ENCODE data around the gene TRIP10. TPM values are rescaled to one million over a fixed set of nuclear protein-coding genes. Genes with fewer than 3 reads are reported as not detected.

The TRIP10 gene
- total RNA-seq, 4 donors from 2014 or later: 48.9 to 65.8 (median 58.8) TPM

DNA sequence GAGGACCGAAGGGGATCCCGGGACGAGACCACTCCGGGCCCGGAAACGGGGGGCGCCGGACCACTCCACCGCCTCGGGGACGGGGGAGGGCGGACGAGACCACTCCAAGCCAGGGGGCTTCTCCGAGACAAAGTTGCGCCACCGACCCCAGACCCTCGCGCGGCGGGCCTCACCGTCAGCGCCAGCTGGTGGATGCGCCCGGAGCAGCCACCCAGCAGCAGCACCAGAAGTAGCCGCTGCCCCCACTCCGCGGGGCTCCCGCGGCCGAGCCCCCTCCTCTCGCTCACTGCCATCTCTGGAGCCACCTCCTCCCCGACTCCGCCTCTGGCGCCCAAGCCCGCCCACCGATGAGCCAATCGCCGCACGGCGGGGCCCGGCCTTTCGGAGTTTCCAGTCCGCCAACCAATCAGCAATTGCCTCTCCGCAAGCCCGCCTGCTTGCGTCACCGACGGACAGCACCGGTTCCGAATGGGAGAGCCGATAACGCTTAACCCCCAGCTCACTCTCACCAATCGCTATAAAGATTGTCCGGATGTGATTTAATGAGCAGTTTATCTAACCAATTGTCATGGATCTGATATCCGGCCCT lies 2.1 kb upstream of the TRIP10 start, which contains the start of gene GPR108:
TSS of gene GPR108 (minus strand) at position 297 of the 589 bp plus-strand sequence. CDS start at position 293, 4 bp downstream.
- peak in 1 of 2 donors; percentile 71 for TF ChIP-seq POLR2A (IDR thresholded peaks at IDR 0.05)
- no peak for TF ChIP-seq CTCF (IDR thresholded peaks at IDR 0.05)
- intact Hi-C loops (cut with DNase I): loop anchor here (5.0 to 10.0 kb wide), 2 partner anchors 105 to 127 kb away; no protein-coding TSS in a partner anchor
- WGBS, 2 donors: 1% methylated on average over 22 of the region's 55 CpGs; no CpG with 5 or more reads in 1 of the 2 donors
- Histone ChIP-seq H3K36me3 (peaks cover 4 to 8% of the 10 kb centered on the region in 2 donors), H3K27ac (peak within 1 kb of the TSS; percentile 90 to 93 (median 93)), H3K4me3 (replicated peaks in 1 of 3) (peak within 1 kb of the TSS; percentile 64 to 87 (median 82)), H3K9me3 (no peaks in the 10 kb centered on the region), H3K27me3 (no peaks in the 10 kb centered on the region), H3K4me1 (peaks cover 36 to 39% of the 10 kb centered on the region in 2 donors)
- peak; percentile 100 for DNase-seq

- peaks cover 36 to 39% of the 10 kb centered on the region in 2 donors for H3K4me1 ChIP-seq
- intact Hi-C loops (cut with DNase I): loop anchor here (5.0 to 10.0 kb wide), 2 partner anchors 106 to 127 kb away; no protein-coding TSS in a partner anchor
- no peaks in the 10 kb centered on the region for H3K27me3 ChIP-seq
- H3K27ac ChIP-seq: peak overlapping the region; percentile 85 to 93 (median 93)
- 24 to 46% methylated on average over 6 to 13 of the region's 13 CpGs for WGBS, 2 donors
- peaks cover 3 to 6% of the 10 kb centered on the region in 2 donors for H3K36me3 ChIP-seq
- H3K9me3 ChIP-seq: no peaks in the 10 kb centered on the region
- DNase-seq: peak; percentile 99
- H3K4me3 ChIP-seq (replicated peaks in 1 of 3): no peak overlapping the region
- TF ChIP-seq CTCF (IDR thresholded peaks at IDR 0.05): peak; percentile 18 to 75 (median 64)
- TF ChIP-seq POLR2A (IDR thresholded peaks at IDR 0.05): peak in 1 of 2 donors; percentile 1
Observed at GRCh38 chr19:6737873-6738786, 1.4 kb upstream of the TRIP10 start.

GRCh38 chr19:6738787-6739389 lies 592 bp upstream of the TRIP10 start:
- H3K36me3 ChIP-seq: peaks cover 4 to 6% of the 10 kb centered on the region in 2 donors
- H3K9me3 ChIP-seq: no peaks in the 10 kb centered on the region
- TF ChIP-seq CTCF (IDR thresholded peaks at IDR 0.05): no peak
- no peak for TF ChIP-seq POLR2A (IDR thresholded peaks at IDR 0.05)
- WGBS, 2 donors: 16 to 17% methylated on average over 23 to 24 of the region's 24 CpGs
- DNase-seq: peak; percentile 37 to 49
- H3K4me3 ChIP-seq (replicated peaks in 1 of 3): peak overlapping the region in 2 of 3 donors; percentile 14
- H3K27ac ChIP-seq: peak overlapping the region; percentile 85 to 93 (median 93)
- H3K4me1 ChIP-seq: peaks cover 41 to 42% of the 10 kb centered on the region in 2 donors
- no peaks in the 10 kb centered on the region for H3K27me3 ChIP-seq
- intact Hi-C loops (cut with DNase I): loop anchor here (5.0 to 10.0 kb wide), 2 partner anchors 107 to 126 kb away; no protein-coding TSS in a partner anchor

DNA sequence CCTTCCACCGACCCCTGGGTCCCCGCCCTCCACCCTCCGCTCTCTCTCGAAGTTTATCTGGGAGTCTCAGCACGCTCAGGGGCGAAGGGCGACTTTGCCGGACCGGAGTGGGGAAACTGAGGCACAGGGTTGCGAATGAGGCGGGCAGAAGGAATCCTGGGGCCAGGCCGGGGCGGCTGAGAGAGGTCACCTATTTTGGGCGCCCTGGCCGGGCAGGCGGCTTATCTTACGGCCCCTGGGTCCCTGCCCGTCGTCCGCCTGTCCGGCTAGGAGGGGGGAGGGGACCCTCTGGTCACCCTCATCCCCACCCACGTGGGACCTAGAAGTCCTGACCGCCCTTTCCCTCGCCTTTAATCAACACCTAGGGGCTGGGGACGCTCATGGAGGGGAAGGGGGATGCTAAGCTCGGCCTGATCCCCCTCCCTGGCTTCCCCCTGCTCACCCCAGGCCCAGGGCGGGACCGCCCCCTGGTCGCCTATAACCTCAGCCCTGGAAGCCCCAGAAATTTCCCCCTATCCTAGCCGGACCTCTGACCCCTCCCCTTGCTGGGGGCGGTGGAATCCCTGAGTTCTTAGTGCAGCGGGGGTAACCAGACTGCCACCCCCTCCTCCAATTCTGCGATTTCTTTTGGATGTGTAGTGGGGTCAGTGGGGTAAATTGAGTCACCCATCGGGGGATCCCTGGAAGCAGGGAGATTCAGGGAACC lies 556 bp downstream of the TRIP10 start:
- TF ChIP-seq CTCF (IDR thresholded peaks at IDR 0.05): no peak
- TF ChIP-seq POLR2A (IDR thresholded peaks at IDR 0.05): no peak
- WGBS, 2 donors: 0 to 1% methylated on average over 21 to 29 of the region's 34 CpGs
- Histone ChIP-seq H3K4me1 (peaks cover 51 to 54% of the 10 kb centered on the region in 2 donors), H3K27ac (peak overlapping the region; percentile 60 to 87 (median 77)), H3K36me3 (peaks cover 4 to 6% of the 10 kb centered on the region in 2 donors), H3K9me3 (no peaks in the 10 kb centered on the region), H3K4me3 (replicated peaks in 1 of 3) (peak overlapping the region; percentile 43 to 90 (median 86)), H3K27me3 (no peaks in the 10 kb centered on the region)
- peak; percentile 52 to 66 for DNase-seq
- intact Hi-C loops (cut with DNase I): loop anchor here (5.0 to 10.0 kb wide), 2 partner anchors 108 to 125 kb away; no protein-coding TSS in a partner anchor

All from thyroid gland (tissue), 4 donors.